GM23338 (cell line): ENCODE measurements around the gene APMAP. TPM values are rescaled to one million over a fixed set of nuclear protein-coding genes. Genes with fewer than 3 reads are reported as not detected.

Source experiments
- ATAC-seq: fragments of 200-7000 bp; cut with Tn5 transposase; 3 replicates; pipeline ENCODE4 v1.9.1; 2020
- DNase-seq: peaks from one replicate; pipeline ENCODE4 v3.0.0-alpha.2; 2015; ENCODE audit warnings: low spot score
- H2AFZ ChIP-seq: fragments of 200-600 bp; sonication (generic); 2 replicates; pipeline ENCODE4 v1.8.0; 2016; ENCODE audit warnings: antibody characterized with exemption, mild to moderate bottlenecking, moderate library complexity
- H3F3A ChIP-seq: fragments of 200-600 bp; sonication (generic); replicated peaks from 2 replicates; pipeline ENCODE4 v1.8.0; 2017; ENCODE audit warnings: antibody characterized with exemption, mixed run types, low read depth
- H3K27ac ChIP-seq: fragments of 200-600 bp; sonication (generic); 2 replicates; pipeline ENCODE4 v1.6.1; 2016; ENCODE audit warnings: low read depth
- H3K27me3 ChIP-seq: fragments of 200-600 bp; sonication (generic); 2 replicates; pipeline ENCODE4 v1.8.0; 2016; ENCODE audit warnings: mild to moderate bottlenecking, mixed run types, moderate library complexity; ENCODE audit not compliant: insufficient read depth
- H3K36me3 ChIP-seq: fragments of 200-600 bp; sonication (generic); 2 replicates; pipeline ENCODE4 v1.8.0; 2016; ENCODE audit warnings: mild to moderate bottlenecking; ENCODE audit not compliant: insufficient read depth
- H3K4me1 ChIP-seq: fragments of 200-600 bp; sonication (generic); 2 replicates; pipeline ENCODE4 v1.8.0; 2016; ENCODE audit warnings: mild to moderate bottlenecking, moderate library complexity; ENCODE audit not compliant: insufficient read depth
- H3K4me2 ChIP-seq: fragments of 200-600 bp; sonication (generic); 2 replicates; pipeline ENCODE4 v1.7.1; 2017; ENCODE audit warnings: mixed run types
- H3K4me3 ChIP-seq: fragments of 200-600 bp; sonication (generic); 2 replicates; pipeline ENCODE4 v1.6.1; 2016; ENCODE audit warnings: mixed run types
- H3K79me2 ChIP-seq: fragments of 200-600 bp; sonication (generic); replicated peaks from 2 replicates; pipeline ENCODE4 v1.8.0; 2017; ENCODE audit warnings: mild to moderate bottlenecking; ENCODE audit not compliant: insufficient read depth
- H3K9me2 ChIP-seq: fragments of 200-600 bp; sonication (generic); 2 replicates; pipeline ENCODE4 v1.8.0; 2017; ENCODE audit not compliant: insufficient read depth
- H4K20me1 ChIP-seq: fragments of 200-600 bp; sonication (generic); replicated peaks from 2 replicates; pipeline ENCODE4 v1.8.0; 2017; ENCODE audit warnings: mild to moderate bottlenecking; ENCODE audit not compliant: insufficient read depth
- H3K27ac Mint-ChIP-seq: 2 replicates; pipeline ENCODE4 v1.8.0; 2020; ENCODE audit warnings: inconsistent platforms, mild to moderate bottlenecking, moderate library complexity, mixed read lengths
- H3K27me3 Mint-ChIP-seq: 3 replicates; pipeline ENCODE4 v1.8.0; 2022; ENCODE audit warnings: low read depth, mild to moderate bottlenecking, moderate library complexity, mixed read lengths, inconsistent platforms; ENCODE audit not compliant: insufficient read depth, poor library complexity
- H3K36me3 Mint-ChIP-seq: 3 replicates; pipeline ENCODE4 v1.8.0; 2021; ENCODE audit warnings: low read depth, mild to moderate bottlenecking, inconsistent platforms, moderate library complexity, mixed read lengths
- H3K4me1 Mint-ChIP-seq: 3 replicates; pipeline ENCODE4 v1.8.0; 2020; ENCODE audit warnings: mild to moderate bottlenecking, inconsistent platforms, mixed read lengths
- H3K4me3 Mint-ChIP-seq: 3 replicates; pipeline ENCODE4 v1.8.0; 2021; ENCODE audit warnings: moderate library complexity, mild to moderate bottlenecking, inconsistent platforms, mixed read lengths
- H3K9me3 Mint-ChIP-seq: 3 replicates; pipeline ENCODE4 v1.8.0; 2020; ENCODE audit warnings: moderate library complexity, mild to moderate bottlenecking, inconsistent platforms, mixed read lengths
- EZH2phosphoT487 ChIP-seq: fragments of 200-600 bp; sonication (generic); IDR thresholded peaks from one replicate; pipeline ENCODE4 v1.8.1; 2018; ENCODE audit warnings: antibody characterized with exemption; ENCODE audit not compliant: unreplicated experiment
- NANOG ChIP-seq: IDR thresholded peaks from 2 replicates; pipeline ENCODE4 v1.6.1; 2016; ENCODE audit warnings: antibody characterized with exemption, borderline replicate concordance
- POLR2AphosphoS5 ChIP-seq: IDR thresholded peaks from 2 replicates; pipeline ENCODE4 v1.6.1; 2016; ENCODE audit warnings: antibody characterized with exemption, low read depth
- STAT1 ChIP-seq: IDR thresholded peaks from one replicate; pipeline ENCODE4 v1.6.1; 2016; ENCODE audit warnings: antibody characterized with exemption; ENCODE audit not compliant: unreplicated experiment
- ZNF114 ChIP-seq: fragments of 250-450 bp; sonication (Bioruptor Pico); IDR thresholded peaks from 2 replicates; pipeline ENCODE4 v1.5.0; 2020; ENCODE audit warnings: mild to moderate bottlenecking, moderate library complexity
- ZNF331 ChIP-seq: fragments of 250-450 bp; sonication (Bioruptor Pico); IDR thresholded peaks from 2 replicates; pipeline ENCODE4 v1.5.0; 2020; ENCODE audit warnings: low read depth, mild to moderate bottlenecking, moderate library complexity
- polyA plus RNA-seq: library from polyadenylated mRNA; unstranded; fragments of >200 nt; fragmentation: Nextera tagmentation; extraction: Ambion mirVana; gene quantifications from 2 replicates; pipeline ENCODE4 v1.2.1, GENCODE V29; 2016
- total RNA-seq: library from RNA; depleted of rRNA; stranded (reverse); fragments of >200 nt; shearing (Covaris generic); gene quantifications from 2 replicates; pipeline ENCODE4 v1.2.3, GENCODE V29; 2014
- TF ChIP-seq, protein P1 (sequence below), 2 experiments: fragments of 200-600 bp in 1 of 2; sonication (generic) in 1 of 2; conservative IDR thresholded peaks; 2 replicates each; pipeline versions ENCODE4 v1.5.1 to v1.6.1; 2016 to 2017; ENCODE audit warnings: antibody characterized with exemption in 2 of 2, low read depth in 2 of 2, mild to moderate bottlenecking in 2 of 2, moderate library complexity in 1 of 2
- TF ChIP-seq, protein P2 (sequence below): IDR thresholded peaks from 2 replicates; pipeline ENCODE4 v1.6.1; 2016; ENCODE audit warnings: antibody characterized with exemption
- TF ChIP-seq, protein P3 (sequence below): IDR thresholded peaks from one replicate; pipeline ENCODE4 v1.6.1; 2018; ENCODE audit warnings: antibody characterized with exemption; ENCODE audit not compliant: unreplicated experiment

The APMAP gene
- total and polyA plus RNA-seq, 2 experiments from 2014 or later = 31.7 to 72.3 TPM

DNA sequence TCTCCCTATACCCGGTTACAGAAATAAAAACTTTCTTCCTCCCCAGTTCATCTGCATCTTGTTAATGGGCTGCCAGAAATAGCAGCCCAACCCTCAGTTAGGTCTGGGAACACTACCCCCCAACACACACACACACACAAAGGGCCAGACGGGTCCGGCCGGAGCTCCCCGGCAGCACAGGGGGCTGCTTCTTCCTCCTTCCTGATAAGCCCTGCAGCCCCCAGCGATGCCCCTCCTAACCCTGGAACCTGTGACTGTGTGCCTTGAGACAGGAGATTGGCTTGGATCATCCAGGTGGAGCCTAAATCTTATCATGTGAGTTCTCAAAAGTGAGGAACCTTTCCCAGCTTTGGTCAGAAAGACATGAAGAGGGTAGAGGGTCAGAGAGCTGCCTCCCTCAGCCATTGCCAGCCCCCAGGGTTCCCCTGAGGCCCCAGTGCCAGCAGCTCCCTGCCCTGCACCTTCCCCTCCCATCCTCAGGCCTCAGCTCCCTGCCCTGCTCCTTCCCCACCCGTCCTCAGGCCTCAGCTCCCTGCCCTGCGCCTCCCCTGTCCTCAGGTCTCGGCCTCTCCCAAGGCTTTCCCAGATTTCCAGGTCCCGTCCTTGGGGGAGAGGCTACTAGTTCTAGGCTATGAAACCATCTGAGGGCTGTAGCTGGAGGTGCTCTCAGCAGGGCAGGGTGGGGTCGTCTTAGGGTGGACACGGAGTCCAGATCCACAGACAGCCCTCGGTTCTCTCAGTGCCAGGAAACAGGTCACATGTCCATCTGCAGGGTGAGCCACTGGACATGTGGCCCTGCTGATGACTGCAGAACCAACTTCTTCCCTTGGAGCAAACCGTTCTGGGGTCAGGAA, 77.9 kb downstream of the APMAP start:
- Histone ChIP-seq H3K4me3 (no peak overlapping the region), H3K4me2 (no peak overlapping the region), H3K4me1 (no peaks in the 10 kb centered on the region), H4K20me1 (no peaks in the 10 kb centered on the region), H3K9me2 (no peaks in the 10 kb centered on the region), H3F3A (no peaks in the 10 kb centered on the region), H3K27me3 (no peaks in the 10 kb centered on the region), H3K36me3 (no peaks in the 10 kb centered on the region), H2AFZ (no peak overlapping the region), H3K79me2 (no peaks in the 10 kb centered on the region), H3K27ac (no peak overlapping the region)
- peaks cover 6% of the 10 kb centered on the region; the same call in 1 of the 3 replicates for H3K9me3 Mint-ChIP-seq
- peaks cover 13% of the 10 kb centered on the region for H3K4me1 Mint-ChIP-seq
- H3K36me3 Mint-ChIP-seq = no peaks in the 10 kb centered on the region; the same call in 2 of the 3 replicates
- ATAC-seq (no peak), DNase-seq (no peak)
- H3K27me3 Mint-ChIP-seq = peaks cover 10% of the 10 kb centered on the region
- no peak overlapping the region for H3K4me3 Mint-ChIP-seq
- no peak overlapping the region for H3K27ac Mint-ChIP-seq
- TF ChIP-seq ZNF114 (CRISPR knock-in tag) = no peak
- TF ChIP-seq ZNF331 = no peak
- TF ChIP-seq STAT1 = no peak
- TF ChIP-seq, protein P1, sequence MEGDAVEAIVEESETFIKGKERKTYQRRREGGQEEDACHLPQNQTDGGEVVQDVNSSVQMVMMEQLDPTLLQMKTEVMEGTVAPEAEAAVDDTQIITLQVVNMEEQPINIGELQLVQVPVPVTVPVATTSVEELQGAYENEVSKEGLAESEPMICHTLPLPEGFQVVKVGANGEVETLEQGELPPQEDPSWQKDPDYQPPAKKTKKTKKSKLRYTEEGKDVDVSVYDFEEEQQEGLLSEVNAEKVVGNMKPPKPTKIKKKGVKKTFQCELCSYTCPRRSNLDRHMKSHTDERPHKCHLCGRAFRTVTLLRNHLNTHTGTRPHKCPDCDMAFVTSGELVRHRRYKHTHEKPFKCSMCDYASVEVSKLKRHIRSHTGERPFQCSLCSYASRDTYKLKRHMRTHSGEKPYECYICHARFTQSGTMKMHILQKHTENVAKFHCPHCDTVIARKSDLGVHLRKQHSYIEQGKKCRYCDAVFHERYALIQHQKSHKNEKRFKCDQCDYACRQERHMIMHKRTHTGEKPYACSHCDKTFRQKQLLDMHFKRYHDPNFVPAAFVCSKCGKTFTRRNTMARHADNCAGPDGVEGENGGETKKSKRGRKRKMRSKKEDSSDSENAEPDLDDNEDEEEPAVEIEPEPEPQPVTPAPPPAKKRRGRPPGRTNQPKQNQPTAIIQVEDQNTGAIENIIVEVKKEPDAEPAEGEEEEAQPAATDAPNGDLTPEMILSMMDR (conservative IDR thresholded peaks at IDR 0.05; ENCODE audit: low read depth in 2 of 2) = no peak
- no peak for TF ChIP-seq EZH2phosphoT487
- TF ChIP-seq, protein P2, sequence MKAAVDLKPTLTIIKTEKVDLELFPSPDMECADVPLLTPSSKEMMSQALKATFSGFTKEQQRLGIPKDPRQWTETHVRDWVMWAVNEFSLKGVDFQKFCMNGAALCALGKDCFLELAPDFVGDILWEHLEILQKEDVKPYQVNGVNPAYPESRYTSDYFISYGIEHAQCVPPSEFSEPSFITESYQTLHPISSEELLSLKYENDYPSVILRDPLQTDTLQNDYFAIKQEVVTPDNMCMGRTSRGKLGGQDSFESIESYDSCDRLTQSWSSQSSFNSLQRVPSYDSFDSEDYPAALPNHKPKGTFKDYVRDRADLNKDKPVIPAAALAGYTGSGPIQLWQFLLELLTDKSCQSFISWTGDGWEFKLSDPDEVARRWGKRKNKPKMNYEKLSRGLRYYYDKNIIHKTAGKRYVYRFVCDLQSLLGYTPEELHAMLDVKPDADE = no peak
- no peak for TF ChIP-seq POLR2AphosphoS5
- TF ChIP-seq, protein P3, sequence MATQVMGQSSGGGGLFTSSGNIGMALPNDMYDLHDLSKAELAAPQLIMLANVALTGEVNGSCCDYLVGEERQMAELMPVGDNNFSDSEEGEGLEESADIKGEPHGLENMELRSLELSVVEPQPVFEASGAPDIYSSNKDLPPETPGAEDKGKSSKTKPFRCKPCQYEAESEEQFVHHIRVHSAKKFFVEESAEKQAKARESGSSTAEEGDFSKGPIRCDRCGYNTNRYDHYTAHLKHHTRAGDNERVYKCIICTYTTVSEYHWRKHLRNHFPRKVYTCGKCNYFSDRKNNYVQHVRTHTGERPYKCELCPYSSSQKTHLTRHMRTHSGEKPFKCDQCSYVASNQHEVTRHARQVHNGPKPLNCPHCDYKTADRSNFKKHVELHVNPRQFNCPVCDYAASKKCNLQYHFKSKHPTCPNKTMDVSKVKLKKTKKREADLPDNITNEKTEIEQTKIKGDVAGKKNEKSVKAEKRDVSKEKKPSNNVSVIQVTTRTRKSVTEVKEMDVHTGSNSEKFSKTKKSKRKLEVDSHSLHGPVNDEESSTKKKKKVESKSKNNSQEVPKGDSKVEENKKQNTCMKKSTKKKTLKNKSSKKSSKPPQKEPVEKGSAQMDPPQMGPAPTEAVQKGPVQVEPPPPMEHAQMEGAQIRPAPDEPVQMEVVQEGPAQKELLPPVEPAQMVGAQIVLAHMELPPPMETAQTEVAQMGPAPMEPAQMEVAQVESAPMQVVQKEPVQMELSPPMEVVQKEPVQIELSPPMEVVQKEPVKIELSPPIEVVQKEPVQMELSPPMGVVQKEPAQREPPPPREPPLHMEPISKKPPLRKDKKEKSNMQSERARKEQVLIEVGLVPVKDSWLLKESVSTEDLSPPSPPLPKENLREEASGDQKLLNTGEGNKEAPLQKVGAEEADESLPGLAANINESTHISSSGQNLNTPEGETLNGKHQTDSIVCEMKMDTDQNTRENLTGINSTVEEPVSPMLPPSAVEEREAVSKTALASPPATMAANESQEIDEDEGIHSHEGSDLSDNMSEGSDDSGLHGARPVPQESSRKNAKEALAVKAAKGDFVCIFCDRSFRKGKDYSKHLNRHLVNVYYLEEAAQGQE = no peak
- no peak for TF ChIP-seq NANOG
